ENCODE data around the gene MOSMO.

Gene MOSMO

DNA sequence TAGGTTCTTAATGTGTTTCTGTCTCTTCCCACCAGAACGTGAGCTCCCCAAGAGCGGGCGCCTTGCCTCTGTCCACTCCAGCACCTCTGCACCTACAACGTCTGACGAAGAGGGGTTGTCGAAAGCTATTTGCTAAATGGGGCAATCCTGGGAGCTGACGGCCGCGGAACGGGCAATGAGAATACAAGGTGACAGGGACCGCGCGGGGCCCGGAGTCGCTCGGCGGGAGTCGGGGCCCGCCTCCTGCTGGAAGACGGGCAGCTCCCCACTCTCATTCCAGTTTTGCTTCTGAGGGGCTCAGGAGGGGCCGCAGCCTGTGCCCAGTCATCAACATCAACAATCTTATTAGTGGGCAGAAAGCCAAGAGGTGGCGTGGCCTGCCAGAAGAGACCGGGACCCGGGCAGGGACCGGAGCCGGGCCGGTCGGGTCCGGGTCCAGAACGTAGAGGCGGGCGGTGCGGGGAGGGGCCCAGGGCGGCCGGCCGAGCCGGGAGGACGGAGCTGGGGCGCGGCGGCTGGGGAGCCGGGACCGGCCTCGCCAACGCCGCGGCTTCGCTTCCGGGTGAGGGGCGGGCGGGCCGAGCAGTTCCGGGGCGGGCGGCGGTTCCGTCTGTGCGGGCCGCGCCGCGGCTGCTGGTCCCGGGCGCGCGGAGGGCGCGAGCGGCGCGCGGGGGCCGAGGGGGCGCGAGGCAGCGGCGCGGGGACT is at the start of gene MOSMO:
Gene MOSMO, plus strand, starts transcription at position 603 of the 706 bp plus-strand sequence. CDS start 191 bp downstream, outside the sequence.
- TF ChIP-seq, protein P1, sequence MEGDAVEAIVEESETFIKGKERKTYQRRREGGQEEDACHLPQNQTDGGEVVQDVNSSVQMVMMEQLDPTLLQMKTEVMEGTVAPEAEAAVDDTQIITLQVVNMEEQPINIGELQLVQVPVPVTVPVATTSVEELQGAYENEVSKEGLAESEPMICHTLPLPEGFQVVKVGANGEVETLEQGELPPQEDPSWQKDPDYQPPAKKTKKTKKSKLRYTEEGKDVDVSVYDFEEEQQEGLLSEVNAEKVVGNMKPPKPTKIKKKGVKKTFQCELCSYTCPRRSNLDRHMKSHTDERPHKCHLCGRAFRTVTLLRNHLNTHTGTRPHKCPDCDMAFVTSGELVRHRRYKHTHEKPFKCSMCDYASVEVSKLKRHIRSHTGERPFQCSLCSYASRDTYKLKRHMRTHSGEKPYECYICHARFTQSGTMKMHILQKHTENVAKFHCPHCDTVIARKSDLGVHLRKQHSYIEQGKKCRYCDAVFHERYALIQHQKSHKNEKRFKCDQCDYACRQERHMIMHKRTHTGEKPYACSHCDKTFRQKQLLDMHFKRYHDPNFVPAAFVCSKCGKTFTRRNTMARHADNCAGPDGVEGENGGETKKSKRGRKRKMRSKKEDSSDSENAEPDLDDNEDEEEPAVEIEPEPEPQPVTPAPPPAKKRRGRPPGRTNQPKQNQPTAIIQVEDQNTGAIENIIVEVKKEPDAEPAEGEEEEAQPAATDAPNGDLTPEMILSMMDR (IDR thresholded peaks at IDR 0.05; ENCODE audit: insufficient read depth, low read depth, low read length, missing control alignments), result no peak
- peak; percentile 76 for DNase-seq (ENCODE audit: low read depth)
- H3K4me3 ChIP-seq (ENCODE audit: low read length), result peak within 1 kb of the TSS; percentile 78

DNA sequence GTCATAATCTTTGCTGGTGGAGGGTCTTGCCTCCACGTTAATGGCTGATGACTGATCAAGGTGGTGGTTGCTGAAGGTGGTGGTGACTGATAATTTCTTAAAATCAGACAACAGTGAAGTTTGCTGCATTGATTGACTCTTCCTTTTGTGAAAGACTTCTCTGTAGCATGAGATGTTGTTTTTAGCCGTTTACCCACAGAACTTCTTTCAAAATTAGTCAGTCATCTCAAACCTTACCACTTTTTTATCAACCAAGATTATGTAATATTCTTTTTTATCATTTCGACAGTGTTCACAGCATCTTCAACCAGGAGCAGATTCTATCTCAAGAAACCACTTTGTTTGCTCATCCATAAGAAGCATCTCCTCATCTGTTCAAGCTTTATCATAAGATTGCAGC is 48.9 kb upstream of the MOSMO start:
- TF ChIP-seq, protein P1 (IDR thresholded peaks at IDR 0.05; ENCODE audit: insufficient read depth, low read depth, low read length, missing control alignments), result no peak
- no peak for DNase-seq (ENCODE audit: low read depth)
- no peak overlapping the region for H3K4me3 ChIP-seq (ENCODE audit: low read length)

DNA sequence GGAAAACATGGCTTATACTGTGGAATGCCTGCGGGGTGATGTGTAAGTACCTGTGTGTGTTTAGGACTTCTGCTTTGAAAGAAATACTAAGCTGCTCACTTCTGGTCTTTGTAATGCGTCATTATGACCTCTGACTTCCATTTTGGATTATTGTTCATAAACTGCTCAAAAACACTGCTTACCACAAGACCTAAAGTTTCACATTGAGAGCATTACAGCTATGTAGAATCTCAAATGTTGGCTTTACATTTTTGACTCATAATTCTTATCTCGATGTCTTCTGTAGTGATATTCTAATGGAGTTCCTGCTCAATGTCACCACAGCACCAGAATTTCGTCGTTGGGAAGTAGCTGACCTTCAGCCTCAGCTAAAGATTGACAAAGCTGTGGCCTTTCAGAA is 45.4 kb upstream of the MOSMO start:
- TF ChIP-seq, protein P1 (IDR thresholded peaks at IDR 0.05; ENCODE audit: insufficient read depth, low read depth, low read length, missing control alignments), result no peak
- no peak for DNase-seq (ENCODE audit: low read depth)
- no peak overlapping the region for H3K4me3 ChIP-seq (ENCODE audit: low read length)

DNA sequence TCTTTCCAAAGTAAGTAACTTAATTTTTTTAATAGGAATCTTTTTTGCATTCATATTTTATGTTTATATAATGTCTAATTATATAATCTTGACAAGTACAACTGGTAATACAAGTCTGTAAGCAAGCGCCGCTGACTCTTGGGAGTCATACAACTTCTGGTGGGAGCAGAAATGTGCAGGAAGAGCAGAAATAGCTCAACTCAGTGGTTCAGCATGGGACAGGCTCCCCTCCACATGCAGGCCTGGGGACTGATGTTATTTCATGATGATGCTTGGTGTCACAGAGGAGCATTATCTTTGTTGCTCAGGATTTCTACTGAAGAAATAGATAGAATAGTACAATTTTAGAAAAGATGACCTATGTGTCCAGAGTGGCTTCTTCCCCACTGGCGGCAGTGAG is 44.0 kb upstream of the MOSMO start:
- TF ChIP-seq, protein P1 (IDR thresholded peaks at IDR 0.05; ENCODE audit: insufficient read depth, low read depth, low read length, missing control alignments), result no peak
- DNase-seq (ENCODE audit: low read depth), result no peak
- H3K4me3 ChIP-seq (ENCODE audit: low read length), result no peak overlapping the region

DNA sequence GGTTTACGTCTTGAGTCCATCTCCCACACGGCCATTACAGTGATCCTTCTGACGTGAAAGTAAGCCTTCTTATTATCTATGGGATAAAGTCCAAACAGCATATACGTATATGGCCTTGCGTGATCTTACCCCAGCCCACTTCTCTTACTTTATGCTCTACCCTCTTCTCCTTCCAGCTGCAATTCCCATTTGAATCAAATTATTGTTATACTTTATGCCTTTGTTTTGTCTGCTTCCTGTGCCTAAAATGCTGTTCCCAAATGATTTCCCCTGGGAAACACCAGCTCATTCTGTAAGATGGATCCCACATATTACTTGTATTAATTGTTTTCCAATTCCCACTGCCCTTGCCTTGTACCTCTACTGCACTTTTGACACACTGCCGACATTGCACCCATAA is 43.6 kb upstream of the MOSMO start:
- no peak for DNase-seq (ENCODE audit: low read depth)
- TF ChIP-seq, protein P1 (IDR thresholded peaks at IDR 0.05; ENCODE audit: insufficient read depth, low read depth, low read length, missing control alignments), result no peak
- no peak overlapping the region for H3K4me3 ChIP-seq (ENCODE audit: low read length)

DNA sequence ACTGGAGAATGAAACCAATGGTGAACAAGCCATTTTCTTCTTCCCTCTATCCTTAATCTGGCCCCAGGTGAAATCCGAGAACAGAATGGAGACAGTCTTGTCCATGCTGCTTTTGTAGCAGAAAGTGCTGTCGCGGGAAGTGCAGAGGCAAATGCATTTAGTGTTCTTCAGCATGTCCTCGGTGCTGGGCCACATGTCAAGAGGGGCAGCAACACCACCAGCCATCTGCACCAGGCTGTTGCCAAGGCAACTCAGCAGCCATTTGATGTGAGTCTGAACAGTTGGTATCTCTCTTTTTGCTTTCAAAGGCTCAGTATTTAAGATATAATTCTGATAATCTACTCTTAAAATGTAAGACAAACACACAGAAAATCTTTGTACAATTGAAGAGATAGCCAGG is 36.1 kb upstream of the MOSMO start:
- TF ChIP-seq, protein P1 (IDR thresholded peaks at IDR 0.05; ENCODE audit: insufficient read depth, low read depth, low read length, missing control alignments), result no peak
- no peak overlapping the region for H3K4me3 ChIP-seq (ENCODE audit: low read length)
- DNase-seq (ENCODE audit: low read depth), result no peak

DNA sequence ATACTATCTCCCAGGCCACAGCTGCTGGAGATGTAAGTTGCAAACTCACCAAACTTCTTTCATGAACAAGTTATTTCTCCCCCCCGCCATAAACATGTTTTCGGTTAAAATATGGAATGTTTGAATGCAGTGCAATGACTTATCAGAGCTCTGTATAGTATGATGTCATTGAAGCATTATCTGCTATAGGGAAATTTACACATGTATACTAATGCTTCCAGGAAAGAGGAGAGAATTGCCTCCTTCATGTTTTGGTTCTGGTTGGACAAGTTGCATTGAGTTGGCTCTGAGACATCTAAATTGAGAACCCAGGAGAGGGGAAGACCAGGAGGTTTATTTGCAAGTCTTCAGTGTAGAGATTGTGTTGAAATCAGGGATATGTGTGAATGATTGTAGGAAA is 34.0 kb upstream of the MOSMO start:
- no peak overlapping the region for H3K4me3 ChIP-seq (ENCODE audit: low read length)
- no peak for DNase-seq (ENCODE audit: low read depth)
- TF ChIP-seq, protein P1 (IDR thresholded peaks at IDR 0.05; ENCODE audit: insufficient read depth, low read depth, low read length, missing control alignments), result no peak
